Left ventricle myocardium superior (tissue), 1 donor: ENCODE results near the gene ZSWIM6. TPM values are rescaled to one million over a fixed set of nuclear protein-coding genes. Genes with fewer than 3 reads are reported as not detected.

Experiments
- ATAC-seq: fragments of 200-7000 bp; cut with Tn5 transposase; one replicate; pipeline ENCODE4 v1.9.1; 2020; ENCODE audit warnings: mild to moderate bottlenecking, moderate library complexity
- DNase-seq: peaks from one replicate; pipeline ENCODE4 v3.0.0-alpha.2; 2020
- intact Hi-C: fragments of 100-400 bp; cut with micrococcal nuclease; formaldehyde crosslinking; loops from one replicate; pipeline ENCODE4 v1.11.0; 2022
- total RNA-seq: library from RNA; stranded (reverse); fragmentation: NEBNext Ultra II Directional; extraction: Animal tissue kit (Norgen Biotek cat#: 25700); gene quantifications from one replicate; pipeline ENCODE4 v1.2.1, GENCODE V29; 2021
- donor health status: DM: no; HTN: yes; CAD: no; lungs with severe emphysema.

ZSWIM6 gene
- total RNA-seq, 1 donor from 2014 or later = 8.0 TPM

DNA sequence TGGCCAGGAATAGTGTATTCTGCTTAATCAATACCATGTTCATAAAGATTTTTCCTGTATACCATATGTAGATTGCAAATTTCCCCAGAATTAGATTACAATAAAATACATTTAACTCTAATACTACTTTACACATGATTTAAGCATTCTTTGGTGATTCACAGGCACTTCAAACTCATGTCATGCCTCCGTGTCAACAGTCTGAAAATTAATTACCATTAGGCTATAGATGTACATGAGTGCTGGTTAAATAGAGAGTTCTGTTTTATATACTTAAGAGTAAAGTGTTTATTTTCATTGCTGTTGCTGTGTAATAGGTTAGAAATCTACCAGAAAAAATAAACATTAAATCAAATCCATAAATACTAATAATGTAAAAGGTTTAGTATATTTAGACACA, 159.8 kb downstream of the ZSWIM6 start:
- intact Hi-C loops = no loop called here
- DNase-seq = no peak
- ATAC-seq = no peak

DNA sequence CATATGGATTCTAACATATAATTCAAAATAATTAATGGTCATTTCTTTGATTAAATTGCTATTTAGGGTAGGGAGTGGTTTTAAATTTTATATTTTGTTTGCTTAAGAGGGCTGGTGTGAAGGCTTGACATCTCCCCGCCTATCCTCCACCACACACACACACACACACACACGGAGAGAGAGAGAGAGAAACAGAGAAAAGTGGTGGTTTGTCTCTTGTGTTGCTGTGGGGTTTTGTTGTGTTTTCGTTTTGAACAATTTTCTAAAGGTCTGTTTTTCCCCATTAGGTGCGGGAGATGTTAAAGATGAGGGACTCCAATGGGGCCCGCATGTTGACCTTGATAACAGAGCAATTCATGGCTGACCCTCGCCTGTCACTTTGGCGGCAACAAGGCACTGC, 161.9 kb downstream of the ZSWIM6 start:
- DNase-seq (no peak), ATAC-seq (no peak)
- intact Hi-C loops = no loop called here

DNA sequence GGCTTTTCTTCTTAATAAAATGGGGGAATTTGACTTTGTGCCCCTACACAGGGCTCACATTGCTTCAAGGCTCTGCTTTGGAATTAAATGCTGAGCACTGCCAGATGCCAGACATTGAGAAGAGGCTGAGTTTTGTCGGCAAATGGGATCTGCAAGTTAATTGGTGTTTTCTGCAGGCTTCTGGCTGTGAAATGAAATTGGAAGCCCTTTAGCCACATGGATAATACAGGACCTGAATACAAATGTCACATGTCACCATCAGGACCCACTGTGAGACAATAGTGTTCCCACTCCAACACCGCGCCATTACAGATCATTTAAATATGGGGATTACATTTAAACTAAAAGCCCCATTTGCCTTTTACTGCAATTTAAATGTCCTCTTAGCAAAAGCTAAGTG, 164.4 kb downstream of the ZSWIM6 start:
- intact Hi-C loops = no loop called here
- no peak for DNase-seq
- no peak for ATAC-seq

DNA sequence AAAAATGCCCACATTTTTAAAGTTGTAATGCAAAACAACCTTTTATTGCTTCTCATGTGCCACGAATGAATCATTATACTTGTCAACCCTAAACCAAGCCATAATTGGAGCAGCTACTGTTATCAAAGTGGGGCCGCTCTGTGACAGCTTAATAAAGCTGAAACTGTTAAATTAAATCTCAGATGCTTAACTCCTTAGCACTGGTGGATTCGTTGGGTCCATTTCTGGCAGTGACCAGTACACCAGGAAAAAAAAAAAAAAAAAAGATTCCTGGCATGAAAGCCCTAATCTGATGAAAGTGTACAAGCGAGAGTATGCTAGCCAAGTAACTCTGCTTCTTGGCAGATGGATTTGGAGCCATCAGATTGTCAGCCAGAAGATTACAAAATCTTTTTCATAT, 164.8 kb downstream of the ZSWIM6 start:
- no peak for DNase-seq
- peak; percentile 54 for ATAC-seq
- intact Hi-C loops = no loop called here

DNA sequence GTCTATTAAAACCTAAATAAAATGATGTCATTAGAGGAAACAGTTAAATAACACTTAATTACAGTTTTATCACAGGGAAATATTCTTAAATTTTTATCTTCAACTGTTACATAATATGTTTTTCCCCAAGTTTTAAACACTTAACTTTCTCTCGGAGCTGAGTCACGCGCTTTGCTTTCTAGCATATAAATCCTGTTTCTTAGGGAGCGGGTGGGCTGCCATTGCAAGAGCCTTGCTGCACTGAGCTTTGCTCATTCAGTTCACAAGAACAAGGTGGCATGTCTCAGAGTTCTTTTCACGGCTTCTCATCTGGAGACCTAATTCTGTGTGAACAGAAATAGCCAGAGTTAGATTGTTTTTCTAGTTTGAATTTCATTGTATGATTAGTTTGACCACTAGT, 166.1 kb downstream of the ZSWIM6 start:
- DNase-seq (no peak), ATAC-seq (no peak)
- intact Hi-C loops = no loop called here

DNA sequence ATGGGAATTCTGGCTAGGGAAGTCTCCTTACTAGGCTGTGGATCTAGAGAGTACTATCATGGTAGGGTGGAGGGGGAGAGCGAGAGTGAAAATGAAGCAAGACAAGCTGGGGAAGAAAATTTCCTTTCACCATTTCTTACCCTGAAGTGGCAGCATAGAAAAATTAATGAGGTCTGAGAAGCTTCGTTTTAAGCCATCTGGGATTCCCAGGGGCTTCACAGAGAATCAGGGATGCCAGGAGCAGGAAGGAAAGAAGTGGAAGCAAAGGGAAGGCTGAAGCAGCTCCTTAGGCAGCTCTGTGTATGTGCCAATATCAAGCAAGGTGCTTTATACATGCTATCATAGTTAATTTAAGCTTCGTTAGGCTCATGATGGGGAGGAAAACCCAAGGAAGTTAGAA, 169.9 kb downstream of the ZSWIM6 start:
- intact Hi-C loops = no loop called here

DNA sequence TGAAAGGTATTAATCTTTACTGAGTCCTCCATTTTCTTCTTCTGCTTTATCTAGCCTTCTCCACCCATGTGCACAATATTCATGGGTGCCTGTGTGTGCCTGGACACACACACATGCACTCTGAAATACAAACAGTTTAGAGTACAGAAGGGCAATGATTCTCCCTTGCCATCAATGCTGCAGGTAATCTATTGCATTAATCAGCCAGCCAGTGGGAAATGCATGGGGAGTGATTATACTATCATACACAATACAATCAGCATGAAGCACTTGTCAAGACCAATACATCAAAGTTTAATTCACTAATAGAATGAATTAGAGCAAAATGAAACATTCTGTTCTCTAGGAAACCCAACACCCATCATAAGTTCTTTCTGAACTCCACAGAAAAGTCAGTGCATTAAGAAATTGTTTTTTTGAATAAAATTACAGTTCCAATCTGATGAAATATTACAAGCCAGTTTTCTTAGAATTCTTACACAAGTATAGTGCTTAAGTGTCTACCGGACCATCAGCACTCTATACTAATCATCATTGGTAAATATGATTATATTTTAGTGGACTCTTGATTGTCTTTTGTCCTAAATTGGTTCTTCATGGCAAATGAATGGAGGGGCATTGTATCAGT, 172.2 kb downstream of the ZSWIM6 start:
- intact Hi-C loops = no loop called here
- DNase-seq (no peak), ATAC-seq (no peak)

More for the DNA sequence above, 169.9 kb downstream of the ZSWIM6 start:
- DNase-seq (no peak), ATAC-seq (no peak)

DNA sequence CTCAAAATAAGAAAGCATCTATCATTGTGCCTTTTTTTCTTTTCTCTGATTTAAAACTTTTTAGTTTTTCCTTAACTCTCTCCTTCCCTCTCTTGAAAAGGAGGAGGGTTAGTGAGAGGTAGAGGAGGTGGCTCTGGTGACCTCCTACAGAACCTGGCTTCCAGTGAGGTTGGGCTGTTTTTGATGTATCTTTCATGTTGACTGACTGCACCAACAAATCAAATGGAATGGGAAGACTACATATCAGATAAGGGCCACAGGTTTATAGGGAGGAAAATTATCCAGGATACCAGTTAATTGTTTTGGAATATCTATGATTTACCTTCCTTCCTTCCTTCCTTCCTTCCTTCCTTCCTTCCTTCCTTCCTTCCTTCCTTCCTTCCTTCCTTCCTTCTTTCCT, 173.2 kb downstream of the ZSWIM6 start:
- intact Hi-C loops = no loop called here
- no peak for DNase-seq
- no peak for ATAC-seq

GRCh38 chr5:61507232-61507631, 175.2 kb downstream of the ZSWIM6 start:
- ATAC-seq (no peak), DNase-seq (no peak)
- intact Hi-C loops = no loop called here

DNA sequence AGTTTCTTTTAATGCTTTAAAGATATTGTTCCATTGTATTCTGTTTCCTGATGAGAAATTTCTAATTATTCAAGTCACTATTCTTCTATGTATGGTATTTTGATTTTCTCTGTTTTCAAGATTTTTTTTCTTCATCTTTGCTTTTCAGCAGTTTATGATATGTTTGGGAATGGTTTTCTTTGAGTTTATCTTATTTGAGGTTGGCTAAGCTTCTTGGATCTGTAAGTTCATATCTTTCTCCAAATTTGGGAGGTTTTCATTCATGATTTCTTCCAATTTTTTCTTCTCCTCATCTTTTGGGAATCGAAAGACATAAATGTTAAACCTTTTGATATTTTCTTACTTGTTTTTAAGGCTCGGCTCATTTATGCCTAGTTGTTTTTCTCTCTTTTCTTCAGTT, 184.9 kb downstream of the ZSWIM6 start:
- intact Hi-C loops = no loop called here
- DNase-seq = no peak
- no peak for ATAC-seq

DNA sequence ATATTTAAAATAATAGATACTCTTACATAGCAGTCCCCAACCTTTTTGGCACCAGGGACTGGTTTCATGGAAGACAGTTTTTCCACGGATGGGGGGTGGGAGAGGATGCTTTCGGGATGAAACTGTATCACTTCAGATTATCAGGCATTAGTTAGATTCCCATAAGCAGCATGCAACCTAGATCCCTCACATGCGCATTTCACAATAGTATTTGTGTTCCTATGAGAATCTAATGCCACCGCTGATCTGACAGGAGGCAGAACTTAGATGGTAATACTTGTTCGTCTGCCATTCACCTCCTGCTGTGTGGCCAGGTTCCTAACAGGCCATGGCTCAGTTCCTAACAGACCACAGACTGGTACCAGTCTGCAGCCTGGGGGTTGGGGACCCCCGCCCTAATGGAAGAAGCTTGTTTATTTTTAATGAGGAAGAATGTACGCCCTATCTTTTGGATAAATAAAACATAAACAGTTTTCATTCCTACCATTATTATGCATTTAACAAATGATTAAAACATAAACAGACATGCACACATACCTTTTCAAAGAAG, 187.7 kb downstream of the ZSWIM6 start:
- intact Hi-C loops = no loop called here
- no peak for DNase-seq
- no peak for ATAC-seq

DNA sequence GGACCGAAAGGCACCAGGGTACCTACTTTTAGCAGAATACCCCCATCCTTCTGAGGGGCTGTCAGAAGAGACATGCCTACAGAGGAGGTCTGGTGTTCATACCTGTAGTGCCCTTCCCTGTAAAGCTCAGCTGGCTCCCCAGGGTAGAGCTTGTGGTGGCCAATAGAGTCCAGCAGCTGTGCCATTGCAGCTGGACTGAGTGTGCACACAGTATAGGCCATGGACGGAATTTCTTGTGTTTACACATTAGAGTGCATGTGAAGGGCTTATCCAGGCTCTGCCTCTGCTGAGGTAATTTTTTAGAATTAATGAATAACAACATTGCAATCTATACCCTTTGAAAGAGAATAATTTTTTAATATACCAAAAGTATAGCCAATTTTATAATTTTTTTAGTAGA, 191.0 kb downstream of the ZSWIM6 start:
- intact Hi-C loops = no loop called here
- DNase-seq (no peak), ATAC-seq (no peak)

- intact Hi-C loops = no loop called here
- DNase-seq (no peak), ATAC-seq (no peak)
Observed at GRCh38 chr5:61523997-61524396, 191.9 kb downstream of the ZSWIM6 start.

DNA sequence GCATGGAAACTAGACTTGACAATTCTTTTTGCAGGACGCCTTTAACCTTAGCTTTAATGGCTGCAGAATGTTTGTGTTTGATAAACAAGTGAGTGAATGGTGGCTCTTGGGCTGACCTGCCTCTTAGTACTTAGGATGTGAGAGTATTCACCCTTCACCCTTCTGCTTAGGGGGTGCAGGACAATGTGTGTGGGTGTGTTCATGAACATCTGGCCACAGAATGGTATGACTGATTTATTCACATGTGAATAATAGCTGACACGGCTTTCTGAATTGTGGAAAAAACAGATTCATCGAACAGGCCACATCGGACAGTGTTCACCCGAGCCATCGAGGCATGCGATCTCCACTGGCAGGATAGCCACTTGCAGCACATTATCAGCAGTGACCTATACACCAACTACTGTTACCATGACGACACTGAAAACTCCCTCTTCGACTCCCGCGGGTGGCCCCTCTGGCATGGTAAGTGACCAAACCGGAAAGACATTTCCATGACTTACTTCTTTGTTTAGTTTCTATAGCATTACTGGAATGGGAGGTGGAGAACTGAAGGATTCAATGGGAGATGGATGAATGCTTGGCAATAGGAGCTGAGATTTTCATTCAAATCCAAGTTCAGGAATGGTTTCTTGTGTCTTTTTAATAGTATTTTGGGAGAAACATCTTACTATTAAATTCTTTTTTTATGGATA, 193.6 kb downstream of the ZSWIM6 start:
- DNase-seq (no peak), ATAC-seq (no peak)
- intact Hi-C loops = no loop called here

DNA sequence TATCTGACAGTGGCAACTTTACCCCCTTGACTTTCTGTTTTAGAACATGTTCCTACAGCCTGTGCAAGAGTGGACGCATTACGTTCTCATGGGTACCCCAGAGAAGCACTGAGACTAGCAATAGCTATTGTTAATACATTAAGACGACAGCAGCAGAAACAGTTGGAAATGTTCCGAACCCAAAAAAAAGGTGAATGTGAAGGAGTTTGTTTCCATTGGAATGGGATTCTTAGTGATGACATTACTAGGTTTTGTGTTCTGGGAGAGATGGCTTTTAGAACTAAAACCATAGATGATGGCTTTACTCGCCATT, 194.1 kb downstream of the ZSWIM6 start:
- DNase-seq (no peak), ATAC-seq (no peak)
- intact Hi-C loops = no loop called here

DNA sequence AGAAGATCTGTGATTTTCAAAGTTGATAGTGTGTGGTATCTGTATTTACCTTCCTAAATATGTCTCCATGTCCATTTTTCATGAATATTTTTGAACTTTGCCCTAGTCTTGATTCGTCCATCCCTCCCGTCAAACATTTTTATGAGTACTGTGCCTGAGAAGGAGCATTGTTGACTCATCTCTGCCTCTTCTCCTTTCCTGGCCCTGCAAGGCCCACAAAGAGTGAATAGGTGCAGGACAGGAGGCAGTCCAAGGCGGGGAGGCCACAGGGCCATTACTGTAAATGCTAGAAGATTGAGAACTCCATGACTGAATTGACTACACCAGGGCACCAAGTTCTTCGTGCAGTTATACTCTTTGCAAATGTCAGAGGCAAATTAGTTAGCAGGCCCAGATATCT, 200.9 kb downstream of the ZSWIM6 start:
- ATAC-seq (no peak), DNase-seq (no peak)
- intact Hi-C loops = no loop called here

DNA sequence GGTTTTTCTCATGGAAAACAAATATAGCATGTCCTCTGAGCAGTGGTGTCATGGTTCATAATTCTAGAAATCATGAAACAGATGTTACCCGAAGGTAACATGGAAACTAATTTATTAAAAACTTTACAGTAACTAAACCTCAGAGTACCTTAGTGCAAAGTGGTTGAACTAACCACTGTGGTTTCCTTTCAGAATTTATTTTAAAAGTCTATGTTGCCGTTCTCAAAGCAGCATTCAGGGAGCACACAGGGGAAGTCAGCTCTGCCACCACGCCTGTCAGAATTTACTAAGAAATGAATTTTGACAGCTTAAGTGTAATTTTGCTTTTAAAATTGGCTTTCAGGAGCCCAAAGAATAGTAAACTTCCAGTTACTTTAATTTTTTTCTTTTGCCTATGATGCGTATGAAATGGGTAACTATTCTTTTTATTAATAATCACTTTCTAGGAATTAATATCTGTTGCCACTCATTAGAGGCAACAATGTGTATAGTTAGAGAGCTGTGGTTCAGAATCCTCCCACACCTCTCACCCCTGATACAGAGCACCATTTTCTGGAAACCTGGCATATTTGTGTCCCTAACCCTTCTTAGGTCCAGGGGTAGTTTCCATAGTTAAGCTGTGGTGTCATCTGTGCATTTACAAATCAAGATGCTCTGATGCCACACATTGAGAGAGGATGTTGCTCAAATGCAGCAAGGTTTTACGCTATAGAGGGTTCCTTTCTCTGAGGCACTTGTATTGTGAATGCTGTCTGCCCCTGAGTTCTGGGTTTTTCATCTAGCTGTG, 202.6 kb downstream of the ZSWIM6 start:
- intact Hi-C loops = no loop called here
- no peak for ATAC-seq
- no peak for DNase-seq

DNA sequence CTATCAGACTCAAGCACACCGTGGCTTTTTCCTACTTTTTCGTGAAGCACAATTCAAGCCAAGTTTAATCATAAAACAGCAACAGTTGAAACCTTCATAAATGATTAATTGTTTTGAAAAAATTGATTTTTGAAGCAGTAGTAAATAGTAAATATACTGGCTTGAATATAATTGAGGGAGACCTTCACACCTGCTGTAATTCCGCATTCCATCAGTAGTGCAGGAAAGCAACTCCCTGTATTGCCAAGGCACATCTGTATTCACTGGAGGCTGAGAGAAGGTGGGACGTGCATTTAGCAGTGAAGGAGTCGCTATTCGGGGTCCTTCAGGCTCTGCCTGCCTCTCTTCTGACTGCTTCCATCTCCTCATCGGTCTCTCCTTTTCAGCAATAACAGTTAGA, 203.8 kb downstream of the ZSWIM6 start:
- intact Hi-C loops = no loop called here
- ATAC-seq = no peak
- no peak for DNase-seq

DNA sequence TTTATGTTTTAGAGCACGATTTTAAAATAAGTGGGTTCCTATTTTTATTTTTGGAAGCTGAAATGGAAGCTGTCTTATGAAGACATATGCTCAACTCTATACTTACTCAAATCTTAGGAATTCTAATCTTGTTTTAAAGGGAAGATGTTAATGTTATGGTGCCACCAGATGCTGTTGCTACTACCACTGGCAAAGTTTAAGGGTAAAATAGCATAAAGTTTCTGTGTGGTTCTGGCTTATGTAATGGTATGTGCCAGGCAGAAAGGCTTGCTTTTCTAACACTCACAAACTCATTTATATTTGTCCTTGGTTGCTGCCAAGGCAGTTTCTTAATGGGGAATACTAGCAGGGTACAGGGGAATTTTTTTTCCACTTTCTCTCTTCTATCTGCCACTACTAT, 204.9 kb downstream of the ZSWIM6 start:
- ATAC-seq = no peak
- no peak for DNase-seq
- intact Hi-C loops = no loop called here

DNA sequence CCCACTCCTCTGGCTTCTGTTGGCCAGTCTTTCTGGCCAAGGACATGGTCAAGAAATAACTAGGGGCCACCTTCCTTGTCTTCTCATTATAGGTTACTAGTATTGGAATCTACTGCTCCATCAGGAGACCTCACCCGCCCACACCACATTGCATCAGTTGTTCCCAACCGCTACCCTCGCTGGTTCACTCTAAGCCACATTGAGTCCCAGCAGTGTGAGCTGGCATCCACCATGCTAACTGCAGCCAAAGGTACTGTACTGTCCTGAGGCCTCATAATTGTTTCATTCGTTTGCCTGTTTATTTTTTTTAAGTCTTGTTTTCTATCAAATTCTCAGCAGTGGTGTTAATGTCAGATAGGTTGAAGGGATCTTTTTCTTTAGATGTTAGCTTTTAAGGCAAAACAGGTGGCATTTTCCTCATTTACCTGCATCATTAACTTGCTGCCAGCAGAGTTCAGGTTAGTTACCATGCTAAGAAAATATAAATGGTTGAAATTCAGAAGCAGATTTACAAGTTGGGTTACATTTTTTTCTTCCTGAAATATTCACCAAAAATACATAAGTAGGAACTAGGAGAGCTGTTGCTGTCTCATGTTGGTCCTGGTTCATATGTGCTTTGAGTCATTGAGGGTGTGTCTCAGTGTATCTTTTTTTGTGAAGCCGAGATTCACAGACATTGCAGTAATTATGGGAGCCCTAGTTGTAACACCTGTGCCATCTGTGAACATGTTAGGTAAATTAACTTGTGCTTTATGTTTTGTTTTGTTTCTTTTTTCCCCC, 206.9 kb downstream of the ZSWIM6 start:
- DNase-seq = no peak
- no peak for ATAC-seq
- intact Hi-C loops = no loop called here
